Activated naive CD4-positive, alpha-beta T cell (primary cell): ENCODE results near the gene NEDD4L.
"Not testable (repeated sequence)": the region's sequence is repeated elsewhere in the genome, so short reads cannot be mapped to it uniquely, and the experiment has no call there.

Source experiments
- DNase-seq, 4 experiments: peaks; one replicate each; lab custom pipeline; 2025; lab: John Stamatoyannopoulos, UW

Gene NEDD4L

DNA sequence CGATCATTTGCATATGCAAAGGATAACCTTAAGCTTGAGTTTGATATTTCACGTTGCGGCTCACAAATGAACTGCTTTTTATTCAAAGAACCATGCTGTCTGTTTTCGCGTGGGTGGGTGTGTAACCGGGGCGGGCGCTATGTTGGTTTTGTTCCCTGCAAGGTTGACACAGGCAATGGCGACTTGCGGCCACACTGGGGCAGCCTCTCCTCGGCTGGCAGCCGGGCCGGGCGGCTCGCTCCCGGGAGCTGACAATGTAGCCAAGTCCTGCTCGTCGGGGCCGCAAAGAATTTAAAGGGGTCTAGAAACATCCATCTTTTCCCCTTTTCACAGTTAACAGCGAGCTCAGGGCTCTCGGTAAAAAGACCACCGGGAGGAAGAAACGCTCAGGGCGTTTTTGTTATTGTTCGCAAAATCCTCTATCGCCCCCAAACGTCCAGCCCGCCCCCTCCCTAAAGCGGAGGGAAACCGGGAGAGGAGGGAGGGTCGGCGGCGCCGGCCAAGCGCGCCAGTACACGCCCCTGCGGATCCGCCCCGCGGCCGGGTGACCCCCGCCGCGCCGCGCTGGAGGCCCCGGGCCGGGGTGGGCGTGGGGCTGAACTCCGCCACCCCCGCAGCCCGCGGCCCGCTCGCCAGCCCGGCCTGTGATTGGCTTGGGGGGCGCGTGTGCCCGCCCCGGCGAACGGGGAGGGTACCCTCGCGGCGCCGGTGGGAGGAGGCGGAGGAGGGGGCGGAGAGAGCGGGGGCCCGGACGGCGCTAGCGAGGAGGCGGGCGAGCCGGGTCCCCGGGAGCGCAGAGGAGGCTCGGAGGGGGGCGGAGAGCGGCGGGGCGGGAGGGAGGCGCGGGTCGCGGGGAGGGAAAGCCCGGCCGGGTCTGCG, at the start of gene NEDD4L:
TSS of gene NEDD4L (plus strand) at position 736 of the 879 bp plus-strand sequence. CDS start 435 bp downstream, outside the sequence.
- DNase-seq: peak; percentile 32 to 66 (median 48)

DNA sequence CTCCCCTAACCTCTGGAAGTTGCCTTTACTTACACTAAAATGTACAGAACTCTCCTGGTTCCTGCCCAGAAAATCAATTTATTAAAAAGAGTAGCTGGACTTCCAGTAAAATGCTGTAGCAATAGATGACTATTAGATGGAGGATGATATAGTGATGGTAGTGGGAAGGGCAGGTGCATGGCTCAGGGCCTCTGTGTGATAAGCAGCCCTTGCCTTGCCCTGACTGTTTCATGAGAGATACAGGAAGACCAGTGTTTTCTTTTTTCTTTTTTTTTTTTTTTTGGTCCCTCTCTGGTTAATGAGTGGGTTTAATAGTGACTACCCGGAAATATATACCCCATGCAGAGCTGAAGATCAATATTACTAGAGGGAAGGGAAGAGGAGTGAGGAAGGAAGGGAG, 48.7 kb upstream of the NEDD4L start:
- DNase-seq: no peak

- not testable (repeated sequence) for DNase-seq
Observed at GRCh38 chr18:57996894-57997293, 47.1 kb upstream of the NEDD4L start.

DNA sequence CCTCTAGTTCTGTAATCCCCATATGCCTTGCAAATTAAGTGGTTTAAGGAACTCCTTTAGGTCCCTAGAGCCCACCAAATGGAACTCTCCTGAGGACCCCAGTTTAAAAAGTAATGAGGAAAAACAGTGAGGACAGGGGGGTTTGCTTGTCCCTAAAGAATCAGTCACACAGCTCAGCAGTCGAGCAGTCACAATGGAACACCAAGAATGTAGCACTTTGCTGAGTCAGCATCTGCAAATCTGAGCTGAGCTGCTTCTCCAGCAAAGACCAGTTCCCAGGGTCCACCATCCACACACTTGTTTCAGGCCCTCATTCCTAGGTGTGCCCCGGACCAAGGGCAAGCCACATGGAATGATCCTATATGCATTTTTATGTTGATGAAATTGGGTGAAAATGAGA, 46.2 kb upstream of the NEDD4L start:
- no peak for DNase-seq

GRCh38 chr18:57998461-57998860, 45.6 kb upstream of the NEDD4L start:
- no peak for DNase-seq

GRCh38 chr18:58004317-58004716, 39.7 kb upstream of the NEDD4L start:
- DNase-seq: no peak

DNA sequence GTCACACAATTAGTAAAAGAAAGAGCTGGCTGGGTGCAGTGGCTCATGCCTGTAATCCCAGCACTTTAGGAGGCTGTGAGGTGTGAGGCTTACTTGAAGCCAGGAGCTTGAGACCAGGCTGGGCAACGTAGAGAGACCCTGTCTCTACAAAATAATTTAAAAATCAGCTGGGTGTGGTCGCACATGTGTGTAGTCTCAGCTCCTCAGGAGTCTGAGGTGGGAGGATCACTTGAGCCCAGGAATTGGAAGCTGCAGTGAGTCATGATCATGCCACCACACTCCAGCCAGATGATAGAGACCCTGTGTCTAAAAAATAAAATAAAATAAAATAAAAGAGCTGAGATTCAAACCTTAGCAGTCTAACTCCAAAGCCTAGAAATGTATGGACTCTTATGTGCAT, 39.0 kb upstream of the NEDD4L start:
- DNase-seq: no peak

DNA sequence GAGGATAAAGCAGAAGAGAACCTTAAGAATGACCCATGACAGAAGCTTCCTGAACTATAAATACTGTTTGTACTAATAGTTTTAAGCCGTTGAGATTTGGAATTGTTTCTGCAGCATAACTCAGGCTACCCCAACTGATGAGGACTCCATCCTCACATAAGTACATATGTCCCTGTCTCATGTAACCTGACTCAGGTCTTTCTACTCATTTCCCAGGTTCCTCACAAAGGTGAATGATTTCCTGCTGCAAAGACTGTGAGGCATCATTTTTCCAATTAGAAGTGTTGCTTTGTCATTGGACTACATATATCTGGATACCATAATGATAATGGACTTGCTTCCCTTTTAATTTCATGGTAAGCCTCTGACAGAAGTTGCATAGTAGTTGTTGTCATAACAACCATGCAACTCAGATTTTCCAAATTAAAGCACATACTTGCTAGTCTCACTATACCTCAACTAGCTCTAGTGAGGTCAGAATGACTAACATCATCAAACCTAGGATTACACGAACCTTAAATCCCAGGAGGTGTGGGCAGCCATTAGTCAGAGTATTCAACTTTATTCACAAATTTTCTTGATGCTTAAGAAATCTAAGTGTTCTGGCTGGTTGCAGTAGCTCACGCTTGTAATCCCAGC, 38.0 kb upstream of the NEDD4L start:
- DNase-seq: no peak

GRCh38 chr18:58009166-58009565, 34.9 kb upstream of the NEDD4L start:
- DNase-seq: no peak

- no peak for DNase-seq
Observed at GRCh38 chr18:58010265-58010664, 33.8 kb upstream of the NEDD4L start.

DNA sequence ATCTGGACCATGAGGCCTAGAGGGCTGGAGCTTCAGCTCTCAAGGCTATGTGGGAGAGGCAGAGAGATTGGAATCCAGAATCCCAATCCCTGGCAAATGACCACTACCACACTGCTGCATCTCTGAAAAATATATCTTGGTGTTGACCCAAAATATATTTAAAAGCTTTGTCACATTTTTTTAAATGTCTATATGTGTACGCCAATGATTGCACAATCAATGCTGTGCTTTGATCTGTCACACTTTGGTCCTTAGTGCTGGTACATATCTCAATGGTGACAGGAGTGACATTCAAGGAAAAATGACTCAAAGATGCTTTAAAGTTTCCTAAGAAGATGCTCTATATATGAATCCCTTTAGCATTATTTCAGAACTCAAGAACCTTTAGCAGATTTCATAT, 31.7 kb upstream of the NEDD4L start:
- DNase-seq: no peak

DNA sequence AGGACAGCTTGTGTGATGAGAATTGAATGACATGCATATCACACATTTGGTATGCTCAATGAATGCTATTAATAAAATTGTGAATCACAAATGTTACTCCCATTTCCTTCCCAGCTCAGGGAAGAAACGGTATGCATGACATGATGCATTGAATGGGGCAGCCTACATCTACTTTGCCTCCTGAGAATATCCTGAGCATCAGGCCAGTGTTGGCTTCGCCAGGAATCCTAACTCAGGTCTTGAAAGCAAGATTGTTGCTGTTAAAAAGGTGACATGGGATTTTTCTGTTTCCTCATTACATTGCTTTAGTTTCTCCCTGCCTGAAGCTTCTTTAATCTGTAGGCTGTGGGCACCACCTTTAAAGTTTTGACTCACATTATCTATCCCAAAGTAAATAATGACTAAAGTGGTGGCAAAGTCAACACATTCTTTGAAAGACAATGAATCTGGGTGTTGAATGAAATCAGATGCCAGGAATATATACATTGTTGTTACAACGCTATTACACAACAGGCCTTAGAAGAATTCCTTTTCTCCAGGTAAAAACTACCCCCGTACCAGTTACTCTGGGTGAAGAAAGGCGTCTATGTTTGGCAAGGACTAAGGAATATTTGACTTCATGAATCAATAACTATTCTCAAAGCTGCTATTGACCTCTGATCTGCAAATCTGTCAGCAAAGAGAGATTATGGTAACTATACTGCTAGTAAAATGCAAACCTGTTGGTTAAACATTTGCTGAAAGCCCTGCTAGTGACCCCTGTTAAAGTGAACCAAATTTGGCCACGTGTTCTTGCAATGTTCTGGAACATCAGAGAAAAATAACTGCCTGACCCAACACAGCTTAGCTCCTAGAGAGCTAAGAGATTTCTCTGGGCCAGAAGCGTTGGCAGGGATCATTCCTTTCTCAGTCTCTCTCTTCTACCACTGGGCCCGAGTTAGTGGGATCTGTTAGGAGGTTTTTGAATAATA, 30.5 kb upstream of the NEDD4L start:
- DNase-seq: no peak

- DNase-seq: no peak
Observed at GRCh38 chr18:58015065-58015780, 28.8 kb upstream of the NEDD4L start.

- no peak for DNase-seq
Observed at GRCh38 chr18:58017267-58017666, 26.8 kb upstream of the NEDD4L start.

GRCh38 chr18:58020567-58021107, 23.4 kb upstream of the NEDD4L start:
- no peak for DNase-seq

DNA sequence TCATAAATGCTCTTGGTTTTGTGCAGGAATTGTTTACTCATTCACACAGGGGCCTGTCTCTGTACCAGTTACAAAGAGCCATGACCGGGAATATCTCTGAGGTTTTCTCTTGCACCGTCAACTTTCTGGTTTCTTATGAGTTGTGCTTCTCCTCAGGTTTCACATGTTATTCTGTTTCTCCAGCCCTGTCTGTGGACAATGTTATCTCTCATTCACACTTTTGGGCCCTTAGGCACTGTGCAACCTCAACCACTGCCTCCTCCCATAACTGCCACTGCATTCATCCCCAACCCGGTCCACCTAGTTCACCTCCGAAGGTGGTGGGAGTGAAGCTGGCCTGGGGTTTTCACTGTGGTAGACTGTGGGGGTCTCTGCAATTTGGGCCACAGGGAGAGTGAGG, 22.5 kb upstream of the NEDD4L start:
- no peak for DNase-seq

- no peak for DNase-seq
Observed at GRCh38 chr18:58023108-58023507, 20.9 kb upstream of the NEDD4L start.

DNA sequence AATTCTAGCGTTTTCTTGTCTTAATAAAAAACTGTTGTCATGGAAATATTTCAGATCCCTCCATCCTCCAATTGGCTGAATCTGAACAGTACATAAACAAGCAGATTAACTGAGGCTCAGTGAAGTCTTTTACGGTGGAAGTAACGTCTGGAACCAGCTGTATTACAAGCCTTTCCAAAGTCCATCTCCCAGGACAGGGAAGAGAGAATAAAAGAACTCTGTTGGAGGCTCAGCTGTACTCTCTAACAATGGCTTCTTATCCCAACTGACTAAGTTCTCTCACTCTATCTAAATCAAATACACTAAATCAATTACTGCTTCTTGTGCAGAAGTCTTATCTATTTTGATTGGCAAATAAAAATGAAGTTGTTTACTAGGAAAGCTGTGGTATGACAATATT, 19.9 kb upstream of the NEDD4L start:
- DNase-seq: no peak

GRCh38 chr18:58025205-58025604, 18.8 kb upstream of the NEDD4L start:
- DNase-seq: no peak

GRCh38 chr18:58025733-58026132, 18.3 kb upstream of the NEDD4L start:
- DNase-seq: no peak

- DNase-seq: no peak
Observed at GRCh38 chr18:58026395-58026794, 17.6 kb upstream of the NEDD4L start.
